ENCODE measurements around the gene ARHGEF2.

The ARHGEF2 gene

GRCh38 chr1:155961937-155962336, 16.4 kb downstream of the ARHGEF2 start:
- TF ChIP-seq, protein P1, sequence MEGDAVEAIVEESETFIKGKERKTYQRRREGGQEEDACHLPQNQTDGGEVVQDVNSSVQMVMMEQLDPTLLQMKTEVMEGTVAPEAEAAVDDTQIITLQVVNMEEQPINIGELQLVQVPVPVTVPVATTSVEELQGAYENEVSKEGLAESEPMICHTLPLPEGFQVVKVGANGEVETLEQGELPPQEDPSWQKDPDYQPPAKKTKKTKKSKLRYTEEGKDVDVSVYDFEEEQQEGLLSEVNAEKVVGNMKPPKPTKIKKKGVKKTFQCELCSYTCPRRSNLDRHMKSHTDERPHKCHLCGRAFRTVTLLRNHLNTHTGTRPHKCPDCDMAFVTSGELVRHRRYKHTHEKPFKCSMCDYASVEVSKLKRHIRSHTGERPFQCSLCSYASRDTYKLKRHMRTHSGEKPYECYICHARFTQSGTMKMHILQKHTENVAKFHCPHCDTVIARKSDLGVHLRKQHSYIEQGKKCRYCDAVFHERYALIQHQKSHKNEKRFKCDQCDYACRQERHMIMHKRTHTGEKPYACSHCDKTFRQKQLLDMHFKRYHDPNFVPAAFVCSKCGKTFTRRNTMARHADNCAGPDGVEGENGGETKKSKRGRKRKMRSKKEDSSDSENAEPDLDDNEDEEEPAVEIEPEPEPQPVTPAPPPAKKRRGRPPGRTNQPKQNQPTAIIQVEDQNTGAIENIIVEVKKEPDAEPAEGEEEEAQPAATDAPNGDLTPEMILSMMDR (IDR thresholded peaks at IDR 0.05; ENCODE audit: borderline replicate concordance, insufficient read depth, low read depth, low read length) = peak; percentile 19; the same call in 1 of the 2 replicates

GRCh38 chr1:155960081-155960745, 18.1 kb downstream of the ARHGEF2 start:
- no peak overlapping the region for H3K4me3 ChIP-seq (ENCODE audit: low read depth, low read length)
- TF ChIP-seq, protein P1 (IDR thresholded peaks at IDR 0.05; ENCODE audit: borderline replicate concordance, insufficient read depth, low read depth, low read length) = no peak

More at GRCh38 chr1:155961937-155962336, 16.4 kb downstream of the ARHGEF2 start:
- no peak overlapping the region for H3K4me3 ChIP-seq (ENCODE audit: low read depth, low read length)

- TF ChIP-seq, protein P1 (IDR thresholded peaks at IDR 0.05; ENCODE audit: borderline replicate concordance, insufficient read depth, low read depth, low read length) = no peak
- no peak overlapping the region for H3K4me3 ChIP-seq (ENCODE audit: low read depth, low read length)
These were observed 20.9 kb downstream of the ARHGEF2 start for GRCh38 chr1:155957411-155957915.

- no peak overlapping the region for H3K4me3 ChIP-seq (ENCODE audit: low read depth, low read length)
- TF ChIP-seq, protein P1 (IDR thresholded peaks at IDR 0.05; ENCODE audit: borderline replicate concordance, insufficient read depth, low read depth, low read length) = no peak
These were observed 23.7 kb downstream of the ARHGEF2 start for GRCh38 chr1:155954645-155955044.

DNA sequence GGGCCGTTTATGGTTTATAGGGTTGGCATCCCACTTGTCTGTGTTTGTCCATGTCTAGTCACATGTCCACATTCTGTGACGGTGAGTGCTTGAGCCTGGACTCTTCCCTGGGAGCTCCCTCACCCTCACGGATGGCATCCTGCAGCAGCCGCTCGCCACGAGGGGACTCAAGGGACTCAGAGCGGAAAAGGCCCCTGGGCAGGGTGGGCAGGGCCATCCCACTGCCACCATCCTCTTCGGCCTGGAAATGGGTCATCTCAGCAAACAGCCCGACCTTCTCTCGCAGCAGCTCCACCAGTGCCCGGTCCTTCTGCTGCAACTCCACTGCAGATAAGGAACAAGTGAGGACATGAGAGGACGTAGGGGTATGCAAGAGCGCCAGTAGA, 25.8 kb downstream of the ARHGEF2 start:
- TF ChIP-seq, protein P1 (IDR thresholded peaks at IDR 0.05; ENCODE audit: borderline replicate concordance, insufficient read depth, low read depth, low read length) = no peak

DNA sequence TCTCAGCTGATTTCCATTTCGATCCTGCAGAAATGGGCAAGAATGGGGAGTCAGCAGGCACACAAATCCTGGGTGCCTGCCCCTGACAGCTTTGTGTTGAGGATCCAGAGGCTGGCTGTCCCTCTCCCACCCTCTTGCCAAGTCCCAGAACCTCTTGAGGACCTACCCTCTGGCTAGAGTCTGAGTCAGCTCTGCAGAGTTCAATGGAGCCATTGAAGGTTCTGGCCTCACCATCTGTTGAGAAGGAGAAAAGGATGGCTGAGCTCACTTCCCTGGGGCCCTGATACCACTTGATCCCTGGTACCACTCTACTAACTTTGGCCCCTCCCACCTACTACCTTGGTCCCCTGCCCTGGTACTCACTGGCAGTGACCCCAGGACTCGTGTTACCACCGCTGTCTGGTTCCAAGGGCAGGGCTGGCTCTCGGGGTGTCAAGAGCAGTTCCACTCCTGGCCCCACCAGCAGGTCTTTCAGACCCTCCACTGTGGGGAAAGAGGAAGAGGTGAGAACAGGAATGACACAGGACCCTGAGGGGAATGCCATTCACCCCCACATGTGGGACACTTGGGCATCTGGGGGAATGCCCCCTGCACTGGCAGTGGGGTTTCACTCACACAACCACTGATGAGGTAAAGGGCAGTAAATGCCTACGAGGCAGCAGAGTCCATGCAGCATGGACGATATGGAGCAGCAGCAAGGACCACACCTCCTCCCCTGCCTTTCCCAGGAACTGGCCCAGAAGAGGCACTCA, 26.4 kb downstream of the ARHGEF2 start:
- no peak overlapping the region for H3K4me3 ChIP-seq (ENCODE audit: low read depth, low read length)
- TF ChIP-seq, protein P1 (IDR thresholded peaks at IDR 0.05; ENCODE audit: borderline replicate concordance, insufficient read depth, low read depth, low read length) = no peak

More for the DNA sequence above, 25.8 kb downstream of the ARHGEF2 start:
- H3K4me3 ChIP-seq (ENCODE audit: low read depth, low read length) = no peak overlapping the region
